HPDE6-E6E7 (cell line): ENCODE measurements around the gene TSEN2.

Source experiments
- DNase-seq: peaks from one replicate; pipeline ENCODE4 v3.0.0; 2011; ENCODE audit warnings: missing footprints; ENCODE audit errors: extremely low spot score

Gene TSEN2

DNA sequence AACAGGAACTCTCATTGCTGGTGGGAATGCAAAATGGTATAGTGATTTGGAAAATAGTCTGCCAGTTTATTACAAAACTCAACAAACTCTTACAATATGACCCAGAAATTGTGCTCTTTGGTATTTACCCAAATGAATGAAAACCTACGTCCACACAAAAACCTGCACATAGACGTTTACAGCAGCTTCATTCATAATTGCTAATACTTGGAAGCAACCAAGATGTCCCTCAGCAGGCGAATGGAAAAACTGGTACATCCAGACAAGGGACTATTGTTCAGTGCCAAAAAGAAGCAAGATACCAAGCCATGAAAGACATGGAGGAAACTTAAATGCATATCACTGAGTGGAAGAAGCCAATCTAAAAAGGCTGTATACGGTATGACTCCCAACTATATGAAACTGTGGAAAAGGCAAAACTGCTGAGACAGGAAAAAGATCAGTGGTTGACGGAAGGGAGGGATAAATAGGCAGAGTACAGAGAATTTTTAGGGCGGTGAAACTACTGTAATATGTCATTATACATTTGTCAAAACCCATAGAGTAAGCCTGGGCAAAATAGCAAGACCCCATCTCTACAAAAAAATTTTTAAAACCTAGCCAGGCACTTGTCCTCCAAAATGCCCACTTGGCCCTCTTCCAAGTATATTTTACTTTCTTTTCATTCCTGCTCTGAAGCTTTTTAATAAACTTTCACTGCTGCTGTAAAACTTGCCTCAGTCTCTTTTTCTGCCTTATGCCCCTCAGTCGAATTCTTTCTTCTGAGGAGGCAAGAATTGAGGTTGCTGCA, 65.9 kb downstream of the TSEN2 start:
- DNase-seq, result no peak

- no peak for DNase-seq
Observed at GRCh38 chr3:12553921-12554391, 69.7 kb downstream of the TSEN2 start.

GRCh38 chr3:12556314-12556689, 72.0 kb downstream of the TSEN2 start:
- DNase-seq, result no peak

DNA sequence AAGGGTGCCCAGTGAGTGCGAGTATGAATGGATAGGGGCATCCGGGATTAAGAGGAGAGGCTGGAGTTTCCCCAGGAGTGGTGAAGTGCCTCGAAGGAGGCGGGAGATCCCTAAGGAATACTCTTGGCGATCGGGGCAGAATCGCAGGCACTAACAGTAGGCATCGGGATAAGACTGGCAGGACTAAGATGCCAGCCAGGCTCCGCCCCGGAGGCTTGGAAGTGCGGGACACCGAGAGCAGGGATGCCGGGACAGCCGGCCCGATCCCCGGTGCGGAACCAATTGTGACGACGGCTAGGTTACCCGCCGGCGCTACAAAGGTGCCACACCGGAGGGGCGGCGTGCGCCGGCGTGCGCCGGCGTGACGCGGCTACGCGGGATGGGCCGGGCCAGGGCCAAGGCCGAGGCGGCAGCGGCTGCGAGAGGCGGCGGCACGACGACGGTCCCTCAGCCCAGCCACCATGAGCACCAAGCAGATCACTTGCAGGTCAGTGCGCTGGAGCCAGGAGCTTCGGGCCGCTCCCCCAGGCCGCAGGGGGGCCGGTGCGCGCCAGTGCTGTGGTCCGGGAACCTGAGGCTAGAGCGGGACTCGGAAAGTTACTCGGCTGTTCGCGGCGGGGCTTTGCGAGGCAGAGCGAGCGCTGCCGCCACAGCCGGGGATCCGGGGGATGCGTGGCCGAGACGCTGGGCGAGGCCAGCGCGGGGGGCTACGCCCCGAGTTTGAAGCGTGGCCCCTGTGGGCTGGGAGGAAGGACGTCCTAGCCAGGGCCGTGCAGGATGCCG, 72.6 kb downstream of the TSEN2 start, which contains the start of gene MKRN2:
Gene MKRN2 (plus strand): TSS at position 398 of the 783 bp plus-strand sequence. CDS start 64 bp downstream, at position 462.
- DNase-seq, result peak; percentile 34

DNA sequence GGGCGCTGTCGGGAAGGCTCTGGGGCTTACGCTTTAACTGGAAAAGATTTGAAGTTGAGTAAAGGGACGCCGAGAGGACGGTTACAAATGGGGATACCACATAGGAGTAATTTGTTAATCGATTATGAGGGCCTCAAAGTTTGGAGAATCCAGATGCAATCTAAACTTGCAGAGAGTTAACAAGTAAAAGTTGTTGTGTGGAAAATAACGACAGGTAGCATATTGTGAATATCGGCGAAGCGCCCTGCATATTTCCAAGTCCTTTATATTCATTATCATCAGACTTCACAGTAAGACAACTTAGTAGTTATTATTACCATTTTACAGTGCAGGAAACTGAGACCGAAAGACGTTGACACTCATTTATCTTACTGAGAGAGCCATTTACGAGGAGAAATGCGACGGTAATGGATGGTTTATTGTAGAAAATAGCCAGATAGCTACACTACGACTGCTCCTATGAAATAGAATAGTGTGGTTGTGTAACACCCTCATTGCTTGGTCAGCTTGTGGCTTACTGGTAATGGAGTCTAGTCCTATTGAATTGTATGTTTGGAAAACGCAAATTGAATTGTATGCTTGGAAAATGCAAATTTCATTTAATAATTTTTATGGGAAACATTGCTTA, 73.3 kb downstream of the TSEN2 start:
- no peak for DNase-seq

GRCh38 chr3:12558706-12559105, 74.4 kb downstream of the TSEN2 start:
- DNase-seq, result no peak

- no peak for DNase-seq
Observed at GRCh38 chr3:12559520-12559919, 75.2 kb downstream of the TSEN2 start.

DNA sequence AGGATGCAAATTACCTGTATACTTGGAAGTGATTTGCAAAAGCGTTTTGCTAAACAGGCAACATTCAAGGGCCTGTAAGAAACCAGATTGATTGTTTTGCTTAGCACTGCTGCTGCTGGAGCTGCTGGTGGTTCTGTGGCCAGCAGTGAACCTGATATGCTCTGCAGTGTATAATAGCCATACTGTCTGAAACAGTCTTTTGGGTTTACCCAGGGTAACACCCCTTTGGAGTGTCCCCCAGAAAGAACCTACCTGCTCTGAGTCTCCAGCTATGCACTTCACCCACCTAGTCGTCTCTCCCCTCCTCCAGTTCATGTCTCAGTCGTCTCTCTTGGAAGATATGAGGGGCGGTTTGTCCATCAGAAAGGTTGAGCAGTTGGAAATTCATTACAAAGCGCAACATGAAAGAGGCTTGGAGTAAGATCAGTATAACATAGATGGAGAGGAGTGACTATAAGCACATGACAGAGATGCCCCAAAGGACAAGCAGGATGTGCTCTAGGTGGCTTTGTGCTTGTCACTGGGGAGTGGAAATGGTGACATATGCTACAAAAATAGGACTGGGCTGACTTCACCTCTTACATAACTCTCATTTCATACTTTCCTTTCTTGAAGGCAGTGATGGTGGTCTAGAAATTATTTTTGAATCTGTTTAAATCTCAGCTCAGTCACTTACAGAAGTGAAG, 76.4 kb downstream of the TSEN2 start:
- no peak for DNase-seq

GRCh38 chr3:12561397-12561796, 77.1 kb downstream of the TSEN2 start:
- no peak for DNase-seq

- no peak for DNase-seq
Observed at GRCh38 chr3:12562451-12562850, 78.2 kb downstream of the TSEN2 start.

GRCh38 chr3:12566976-12567375, 82.7 kb downstream of the TSEN2 start:
- no peak for DNase-seq

- DNase-seq, result no peak
Observed at GRCh38 chr3:12568747-12569146, 84.5 kb downstream of the TSEN2 start.

DNA sequence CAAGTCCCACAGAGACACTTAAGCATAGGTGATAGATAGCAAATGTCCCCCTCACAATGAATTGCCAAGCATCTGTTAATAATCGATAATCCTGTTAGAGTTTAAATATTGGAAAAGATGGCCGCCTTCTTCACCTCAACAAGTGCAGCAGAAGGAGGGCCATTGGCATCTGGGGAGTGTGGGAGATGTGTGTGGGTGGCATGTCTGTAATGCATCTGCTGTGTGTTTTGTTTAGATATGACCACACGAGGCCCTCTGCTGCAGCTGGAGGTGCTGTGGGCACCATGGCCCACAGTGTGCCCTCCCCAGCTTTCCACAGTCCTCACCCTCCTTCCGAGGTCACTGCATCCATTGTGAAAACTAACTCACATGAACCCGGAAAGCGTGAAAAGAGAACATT, 85.6 kb downstream of the TSEN2 start:
- no peak for DNase-seq

- no peak for DNase-seq
Observed at GRCh38 chr3:12571986-12572385, 87.7 kb downstream of the TSEN2 start.

DNA sequence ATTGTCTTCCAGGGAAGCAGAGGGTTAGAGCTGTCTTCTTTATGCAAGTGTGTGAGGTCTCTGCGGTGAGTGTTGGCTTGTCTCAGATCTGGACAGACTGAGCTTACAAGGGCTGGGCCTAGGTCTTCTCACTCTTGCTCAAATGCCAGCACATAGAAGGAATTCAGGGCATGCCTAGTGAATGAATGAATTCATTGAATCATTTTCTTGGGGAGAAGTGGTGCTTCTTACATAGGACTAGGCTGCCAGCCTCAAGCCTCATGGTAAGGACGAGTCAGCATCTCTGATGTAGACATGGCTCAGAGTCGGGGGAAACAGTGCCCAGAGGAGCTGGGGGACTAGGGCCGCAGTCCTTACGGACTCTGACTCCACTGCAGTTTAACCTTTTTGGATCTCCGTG, 89.9 kb downstream of the TSEN2 start:
- DNase-seq, result no peak

DNA sequence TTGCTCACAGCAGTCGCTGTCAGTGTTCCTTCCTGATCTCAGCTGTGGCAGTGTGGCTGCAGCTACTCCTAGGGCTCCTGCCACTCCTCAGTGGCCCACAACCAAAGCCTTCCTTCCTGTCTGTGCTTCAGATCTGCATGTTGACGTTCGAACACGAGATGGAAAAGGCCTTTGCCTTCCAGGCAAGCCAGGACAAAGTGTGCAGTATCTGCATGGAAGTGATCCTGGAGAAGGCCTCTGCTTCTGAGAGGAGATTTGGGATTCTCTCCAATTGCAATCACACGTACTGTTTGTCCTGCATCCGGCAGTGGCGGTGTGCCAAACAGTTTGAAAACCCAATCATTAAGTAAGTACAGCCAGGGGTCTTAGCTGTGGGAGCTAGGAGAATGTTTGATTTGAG, 90.4 kb downstream of the TSEN2 start:
- no peak for DNase-seq

DNA sequence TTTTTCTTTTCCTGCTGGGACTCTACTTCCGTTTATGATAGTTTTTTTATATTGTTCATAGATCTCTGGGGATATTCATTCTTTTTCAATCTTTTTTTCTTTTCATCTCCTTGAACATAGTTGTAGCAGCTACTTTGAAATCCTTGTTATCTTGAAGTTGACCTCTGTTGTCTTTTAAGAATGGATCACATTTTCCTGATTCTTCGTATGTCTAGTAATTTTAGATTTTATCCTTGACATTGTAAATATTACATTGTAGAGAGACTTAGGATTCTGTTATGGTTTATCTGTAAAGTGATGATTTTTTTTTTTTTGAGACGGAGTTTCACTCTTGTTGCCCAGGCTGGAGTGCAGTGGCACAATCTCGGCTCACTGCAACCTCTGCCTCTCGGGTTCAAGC, 93.1 kb downstream of the TSEN2 start:
- DNase-seq, result no peak

DNA sequence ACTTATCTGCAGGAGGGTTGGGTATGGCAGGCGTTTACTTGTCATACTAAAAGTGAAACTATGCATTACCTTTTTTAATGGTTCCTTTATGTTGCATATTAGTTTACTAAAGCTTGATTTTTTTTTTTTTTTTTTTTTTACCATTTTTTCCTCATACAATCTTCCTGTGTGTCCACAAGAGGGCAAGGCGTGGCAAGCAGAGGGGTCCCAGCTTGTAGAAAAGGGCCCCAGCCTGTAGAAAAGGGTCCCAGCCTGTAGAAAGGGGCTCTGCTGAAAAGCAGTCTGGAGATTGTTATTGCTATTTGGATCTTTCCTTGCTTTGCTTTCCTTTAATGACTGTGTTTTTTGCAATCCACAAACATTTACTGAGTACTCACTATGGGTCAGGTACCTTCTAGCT, 94.5 kb downstream of the TSEN2 start:
- DNase-seq, result no peak

DNA sequence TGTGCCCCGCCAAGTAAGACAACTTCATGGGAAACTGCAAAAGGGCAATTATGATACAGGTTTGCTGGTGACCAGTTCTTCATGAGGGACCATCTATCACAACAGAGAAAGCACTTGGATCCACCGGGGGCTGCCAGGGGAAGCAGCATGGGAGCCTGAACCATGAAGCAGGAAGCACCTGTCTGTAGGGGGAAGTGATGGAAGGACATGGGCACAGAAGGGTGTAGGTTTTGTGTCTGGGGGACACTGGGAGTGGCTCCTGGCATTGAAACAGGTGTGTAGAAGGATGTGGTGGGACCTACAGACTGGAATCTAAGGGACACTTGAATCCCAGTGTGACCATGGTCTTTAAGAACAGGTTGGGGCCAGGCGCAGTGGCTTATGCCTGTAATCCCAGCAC, 95.2 kb downstream of the TSEN2 start:
- DNase-seq, result no peak

DNA sequence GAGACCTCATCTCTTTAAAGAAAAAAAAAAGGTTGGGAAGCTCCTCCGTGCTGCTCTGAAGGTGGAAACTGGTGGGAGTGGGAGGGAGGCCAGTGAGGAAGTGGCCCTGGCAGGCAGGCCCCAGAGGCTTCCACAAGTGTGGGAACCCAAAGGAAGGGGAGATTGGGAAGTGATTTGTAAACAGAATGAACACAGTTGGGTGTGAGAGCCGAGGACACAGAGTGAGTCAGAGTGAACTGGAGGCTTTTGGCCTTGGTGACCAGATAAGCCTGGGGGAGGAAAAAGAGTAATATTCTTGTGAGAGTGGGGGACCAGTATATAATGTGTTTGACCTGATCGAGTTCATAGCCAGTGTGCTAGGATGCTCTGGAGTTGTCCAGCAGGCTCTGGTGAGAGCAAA, 95.6 kb downstream of the TSEN2 start:
- DNase-seq, result no peak

DNA sequence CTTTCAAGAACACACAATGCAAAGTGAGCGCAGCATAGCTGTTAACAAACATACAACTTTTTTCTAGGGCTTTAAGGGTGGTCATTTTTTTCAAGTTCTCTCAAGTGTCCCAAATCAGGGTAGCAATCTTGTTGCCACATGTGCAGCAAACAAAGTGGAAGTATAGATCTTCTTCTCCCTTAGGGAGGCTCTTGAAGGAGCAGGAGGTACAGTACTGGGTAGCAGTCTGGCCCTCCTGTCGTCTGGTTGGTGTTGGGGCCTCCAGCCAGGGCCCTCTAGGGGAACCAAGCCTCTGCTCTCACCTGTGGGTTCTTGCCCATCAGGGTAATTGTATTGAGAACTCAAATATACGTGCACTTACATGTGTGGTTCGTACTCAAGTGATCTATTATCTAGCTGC, 98.5 kb downstream of the TSEN2 start:
- no peak for DNase-seq
